Activated T-helper 1 cell treated with anti-CD3 and anti-CD28 coated beads, Interleukin-12 subunit alpha, Interleukin-12 subunit beta, Interleukin-2, Interleukin-4 antibody, amounts not matched to agents 30 ng/mL and 10 ng/mL and 1 ng/mL, durations not matched to agents 14 hours and 24 hours and 36 hours (primary cell): ENCODE data around the gene TYSND1. TPM values are rescaled to one million over a fixed set of nuclear protein-coding genes. Genes with fewer than 3 reads are reported as not detected.

ENCODE experiments used
- DNase-seq: peaks from one replicate; pipeline ENCODE4 v3.0.0; 2021; ENCODE audit warnings: low spot score
- H3K27ac Mint-ChIP-seq: one replicate; pipeline ENCODE4 v1.8.0; 2021; ENCODE audit warnings: mild to moderate bottlenecking, mixed read lengths
- H3K27me3 Mint-ChIP-seq: one replicate; pipeline ENCODE4 v1.8.0; 2022; ENCODE audit warnings: mild to moderate bottlenecking, moderate library complexity, mixed read lengths; ENCODE audit not compliant: insufficient read depth
- H3K36me3 Mint-ChIP-seq: one replicate; pipeline ENCODE4 v1.8.0; 2021; ENCODE audit warnings: low read depth, mixed read lengths
- H3K4me1 Mint-ChIP-seq: one replicate; pipeline ENCODE4 v1.8.0; 2021; ENCODE audit warnings: low read depth, mixed read lengths
- H3K4me3 Mint-ChIP-seq: one replicate; pipeline ENCODE4 v1.8.0; 2021; ENCODE audit warnings: mild to moderate bottlenecking, moderate library complexity, mixed read lengths
- H3K9me3 Mint-ChIP-seq: one replicate; pipeline ENCODE4 v1.8.0; 2021; ENCODE audit warnings: mixed read lengths
- intact Hi-C: fragments of 100-400 bp; cut with micrococcal nuclease; formaldehyde crosslinking; loops from one replicate; pipeline ENCODE4 v1.15.1; 2024
- total RNA-seq: library from RNA; stranded (reverse); gene quantifications from 2 replicates; pipeline ENCODE4 v1.2.3, GENCODE V29; 2022

The TYSND1 gene
- total RNA-seq, 1 donor from 2014 or later: 12.7 TPM

DNA sequence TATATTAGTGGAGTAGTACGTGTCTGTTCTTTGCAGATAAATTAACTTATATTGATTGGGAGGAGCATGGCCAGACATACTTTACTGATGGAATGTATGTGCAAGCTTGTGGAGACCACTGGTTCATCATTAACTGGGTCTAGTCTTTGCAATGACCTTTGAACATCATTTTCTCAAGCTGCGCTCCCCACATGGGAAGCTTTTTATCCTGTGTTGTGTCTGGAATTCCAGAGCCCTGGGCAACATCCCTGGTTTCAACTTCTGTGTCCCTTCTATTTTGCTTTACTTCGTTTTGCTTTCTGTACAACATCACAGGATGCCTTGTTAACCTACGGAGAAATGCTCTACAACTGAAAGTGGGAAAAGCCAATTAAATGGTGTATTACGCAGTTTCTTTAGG is 55.5 kb downstream of the TYSND1 start:
- Mint-ChIP-seq H3K36me3 (no peaks in the 10 kb centered on the region), H3K27ac (no peak overlapping the region), H3K27me3 (peaks cover 4% of the 10 kb centered on the region), H3K4me1 (peaks cover 31% of the 10 kb centered on the region), H3K9me3 (no peaks in the 10 kb centered on the region), H3K4me3 (no peak overlapping the region)
- intact Hi-C loops: no loop called here
- no peak for DNase-seq

DNA sequence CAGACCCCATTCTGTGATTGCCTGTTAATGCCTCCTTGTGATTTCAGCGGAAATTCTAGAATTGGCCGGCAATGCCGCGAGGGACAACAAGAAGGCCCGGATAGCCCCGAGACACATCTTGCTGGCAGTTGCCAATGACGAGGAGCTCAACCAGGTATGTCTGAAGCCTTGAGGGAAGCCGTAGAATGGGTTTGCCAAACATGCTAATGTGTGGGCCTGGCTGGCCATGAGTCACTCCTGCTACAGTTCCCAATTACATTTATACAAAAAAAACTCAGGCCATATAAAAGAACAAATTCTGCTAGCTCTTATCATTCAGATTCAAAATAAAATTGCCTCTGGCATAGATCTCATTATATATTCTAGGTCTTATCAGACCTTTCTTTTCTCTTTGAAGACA is 56.5 kb downstream of the TYSND1 start:
- Mint-ChIP-seq H3K4me1 (peaks cover 31% of the 10 kb centered on the region), H3K9me3 (no peaks in the 10 kb centered on the region), H3K27ac (no peak overlapping the region), H3K36me3 (no peaks in the 10 kb centered on the region), H3K27me3 (peaks cover 4% of the 10 kb centered on the region), H3K4me3 (no peak overlapping the region)
- intact Hi-C loops: no loop called here
- DNase-seq: no peak

DNA sequence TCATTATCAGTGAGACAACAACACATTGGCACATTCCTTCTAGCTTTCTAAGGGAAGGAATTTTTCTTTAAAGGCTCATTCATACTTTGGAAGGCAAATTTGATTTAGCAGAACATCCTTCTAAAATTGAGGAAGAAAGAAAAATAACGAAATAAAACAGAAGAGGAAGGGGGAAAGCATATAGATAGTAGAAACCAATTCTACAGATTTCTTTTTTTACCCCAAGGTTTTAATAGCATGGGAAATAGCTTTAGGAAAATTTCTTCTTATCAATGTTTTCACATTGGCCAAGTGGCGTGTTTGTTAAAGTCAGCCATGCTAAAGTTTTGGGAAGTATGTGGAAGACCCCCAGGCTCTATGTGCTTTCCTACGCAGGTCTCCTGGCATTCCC is 58.2 kb downstream of the TYSND1 start:
- Mint-ChIP-seq H3K4me1 (peaks cover 18% of the 10 kb centered on the region), H3K4me3 (no peak overlapping the region), H3K27me3 (peaks cover 8% of the 10 kb centered on the region), H3K9me3 (no peaks in the 10 kb centered on the region), H3K36me3 (no peaks in the 10 kb centered on the region), H3K27ac (no peak overlapping the region)
- intact Hi-C loops: no loop called here
- no peak for DNase-seq

Other genes starting within 250 kb of the TYSND1 start
- 3.4 and 3.5 TPM in 2 replicates for gene MACROH2A2, start 93.9 kb downstream of the TYSND1 start, total RNA-seq
- gene AIFM2, start 13.9 kb downstream of the TYSND1 start, total RNA-seq: 7.1 and 7.3 TPM in 2 replicates
- 117 TPM in 2 replicates for gene SAR1A, start 23.8 kb upstream of the TYSND1 start, total RNA-seq
- gene PPA1, start 86.7 kb upstream of the TYSND1 start, total RNA-seq: 374 and 393 TPM in 2 replicates
- not detected in 2 replicates for gene NPFFR1, start 137.3 kb upstream of the TYSND1 start, total RNA-seq
- gene LRRC20, start 235.9 kb upstream of the TYSND1 start, total RNA-seq: 14.6 and 14.9 TPM in 2 replicates